Activated naive CD8-positive, alpha-beta T cell treated with anti-CD3 and anti-CD28 coated beads for 36 hours (primary cell): ENCODE data around the gene CNTNAP4. TPM values are rescaled to one million over a fixed set of nuclear protein-coding genes. Genes with fewer than 3 reads are reported as not detected.

Experiments used
- DNase-seq: peaks from one replicate; pipeline ENCODE4 v3.0.0; 2021
- H3K27ac Mint-ChIP-seq: one replicate; pipeline ENCODE4 v1.8.0; 2022; ENCODE audit warnings: mild to moderate bottlenecking, moderate library complexity, mixed read lengths
- H3K27me3 Mint-ChIP-seq: one replicate; pipeline ENCODE4 v1.8.0; 2022; ENCODE audit warnings: mild to moderate bottlenecking, mixed read lengths
- H3K36me3 Mint-ChIP-seq: one replicate; pipeline ENCODE4 v1.8.0; 2021; ENCODE audit warnings: mild to moderate bottlenecking, mixed read lengths
- H3K4me1 Mint-ChIP-seq: one replicate; pipeline ENCODE4 v1.8.0; 2021; ENCODE audit warnings: mixed read lengths
- H3K4me3 Mint-ChIP-seq: one replicate; pipeline ENCODE4 v1.8.0; 2022; ENCODE audit warnings: mild to moderate bottlenecking, moderate library complexity, mixed read lengths
- H3K9me3 Mint-ChIP-seq: one replicate; pipeline ENCODE4 v1.8.0; 2022; ENCODE audit warnings: mixed read lengths
- total RNA-seq, 2 experiments: library from RNA; stranded (reverse); gene quantifications; one replicate each; pipeline ENCODE4 v1.2.3, GENCODE V29; 2021

The CNTNAP4 gene
- total RNA-seq, 2 experiments from 2014 or later: not detected

GRCh38 chr16:76428858-76429257, 151.7 kb downstream of the CNTNAP4 start:
- Mint-ChIP-seq H3K36me3 (no peaks in the 10 kb centered on the region), H3K9me3 (no peaks in the 10 kb centered on the region), H3K27me3 (no peaks in the 10 kb centered on the region), H3K27ac (no peak overlapping the region), H3K4me3 (no peak overlapping the region), H3K4me1 (no peaks in the 10 kb centered on the region)
- no peak for DNase-seq

DNA sequence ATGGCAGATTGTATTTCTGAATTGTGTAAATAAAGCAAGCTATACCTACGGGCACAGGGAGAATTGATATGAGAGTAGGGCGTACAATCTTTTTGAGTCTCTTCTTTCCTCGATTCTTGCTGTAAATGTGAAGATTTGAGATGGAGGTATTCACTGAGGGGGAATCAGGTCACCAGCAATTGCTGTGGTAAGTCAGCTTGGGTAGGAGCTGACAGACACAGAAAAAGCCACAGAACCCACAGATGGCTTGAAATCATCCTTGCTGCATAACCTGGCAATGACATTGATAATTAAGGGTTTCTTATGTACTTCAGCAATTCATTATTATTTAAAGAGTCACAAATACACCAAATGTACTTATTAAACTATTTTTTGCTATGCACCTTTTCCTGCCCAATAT, 164.2 kb downstream of the CNTNAP4 start:
- no peaks in the 10 kb centered on the region for H3K36me3 Mint-ChIP-seq
- H3K27me3 Mint-ChIP-seq: no peaks in the 10 kb centered on the region
- no peaks in the 10 kb centered on the region for H3K4me1 Mint-ChIP-seq
- H3K9me3 Mint-ChIP-seq: peaks cover 4% of the 10 kb centered on the region
- H3K27ac Mint-ChIP-seq: no peak overlapping the region
- no peak overlapping the region for H3K4me3 Mint-ChIP-seq
- DNase-seq: no peak

- H3K9me3 Mint-ChIP-seq: peaks cover 5% of the 10 kb centered on the region
- H3K4me3 Mint-ChIP-seq: no peak overlapping the region
- H3K36me3 Mint-ChIP-seq: no peaks in the 10 kb centered on the region
- H3K27ac Mint-ChIP-seq: no peak overlapping the region
- no peaks in the 10 kb centered on the region for H3K27me3 Mint-ChIP-seq
- no peak for DNase-seq
- H3K4me1 Mint-ChIP-seq: no peaks in the 10 kb centered on the region
Observed at GRCh38 chr16:76441876-76442275, 164.7 kb downstream of the CNTNAP4 start.

DNA sequence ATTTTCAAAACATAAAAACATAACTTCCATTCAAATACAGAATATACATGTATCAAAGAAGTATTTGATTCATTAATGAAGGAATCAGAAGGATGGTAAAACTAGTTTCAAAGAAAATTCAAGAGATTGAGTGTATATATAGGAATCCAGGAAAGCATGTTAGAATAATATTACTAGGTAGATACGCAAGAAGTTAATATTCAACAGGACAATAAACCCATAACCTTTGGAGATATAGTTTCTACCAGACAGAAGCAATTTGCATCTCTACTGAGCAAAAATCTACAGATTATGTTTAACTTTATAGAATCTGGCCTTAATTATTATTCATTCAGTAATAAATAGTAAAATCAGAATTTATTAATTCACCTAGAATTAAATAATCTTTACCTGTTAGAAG, 166.8 kb downstream of the CNTNAP4 start:
- H3K27me3 Mint-ChIP-seq: no peaks in the 10 kb centered on the region
- no peak overlapping the region for H3K4me3 Mint-ChIP-seq
- no peaks in the 10 kb centered on the region for H3K4me1 Mint-ChIP-seq
- H3K27ac Mint-ChIP-seq: no peak overlapping the region
- peaks cover 5% of the 10 kb centered on the region for H3K9me3 Mint-ChIP-seq
- H3K36me3 Mint-ChIP-seq: no peaks in the 10 kb centered on the region
- DNase-seq: no peak

- Mint-ChIP-seq H3K9me3 (peaks cover 5% of the 10 kb centered on the region), H3K36me3 (no peaks in the 10 kb centered on the region), H3K27ac (no peak overlapping the region), H3K4me1 (no peaks in the 10 kb centered on the region), H3K4me3 (no peak overlapping the region), H3K27me3 (no peaks in the 10 kb centered on the region)
- no peak for DNase-seq
Observed at GRCh38 chr16:76444832-76445231, 167.6 kb downstream of the CNTNAP4 start.

DNA sequence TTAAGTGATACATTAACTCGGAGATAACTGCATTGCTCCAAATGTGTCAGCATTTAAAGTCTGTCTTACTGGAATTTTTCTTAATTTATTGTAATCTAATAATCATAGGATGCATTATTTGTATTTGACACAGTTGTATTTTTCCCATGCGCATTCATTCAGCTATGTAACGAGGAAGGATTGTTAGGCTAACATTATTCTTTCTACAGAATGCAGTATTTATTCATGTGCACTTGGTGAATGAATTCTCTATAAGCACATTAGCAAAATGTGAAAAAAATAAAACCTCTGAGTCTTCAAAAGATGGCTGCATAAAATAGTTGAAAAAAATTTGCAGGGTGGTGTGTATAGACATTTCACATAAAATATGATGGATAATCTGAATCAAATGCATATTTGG, 168.6 kb downstream of the CNTNAP4 start:
- Mint-ChIP-seq H3K36me3 (no peaks in the 10 kb centered on the region), H3K27me3 (no peaks in the 10 kb centered on the region), H3K4me3 (no peak overlapping the region), H3K9me3 (peaks cover 5% of the 10 kb centered on the region), H3K27ac (no peak overlapping the region), H3K4me1 (no peaks in the 10 kb centered on the region)
- no peak for DNase-seq

DNA sequence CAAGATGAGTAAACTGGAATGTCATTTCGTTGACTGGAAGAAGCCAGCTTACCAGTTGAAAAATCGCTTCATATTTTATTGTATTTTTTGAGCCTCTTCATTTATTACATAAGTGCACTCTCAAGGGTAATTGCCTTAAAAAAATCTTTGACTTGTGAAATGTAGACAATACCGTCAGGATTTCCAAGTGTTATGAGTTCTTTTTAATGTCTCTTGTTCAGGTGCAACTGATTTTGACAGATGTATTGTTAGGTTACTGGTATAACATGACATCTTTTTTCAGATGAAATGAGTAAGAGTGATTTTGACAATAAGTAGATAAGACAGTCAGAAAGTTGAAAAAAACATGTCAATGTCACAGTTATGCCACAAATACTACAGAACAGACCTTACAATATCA, 169.1 kb downstream of the CNTNAP4 start:
- Mint-ChIP-seq H3K27me3 (no peaks in the 10 kb centered on the region), H3K27ac (no peak overlapping the region), H3K4me3 (no peak overlapping the region), H3K4me1 (no peaks in the 10 kb centered on the region), H3K9me3 (peaks cover 5% of the 10 kb centered on the region), H3K36me3 (no peaks in the 10 kb centered on the region)
- DNase-seq: no peak

DNA sequence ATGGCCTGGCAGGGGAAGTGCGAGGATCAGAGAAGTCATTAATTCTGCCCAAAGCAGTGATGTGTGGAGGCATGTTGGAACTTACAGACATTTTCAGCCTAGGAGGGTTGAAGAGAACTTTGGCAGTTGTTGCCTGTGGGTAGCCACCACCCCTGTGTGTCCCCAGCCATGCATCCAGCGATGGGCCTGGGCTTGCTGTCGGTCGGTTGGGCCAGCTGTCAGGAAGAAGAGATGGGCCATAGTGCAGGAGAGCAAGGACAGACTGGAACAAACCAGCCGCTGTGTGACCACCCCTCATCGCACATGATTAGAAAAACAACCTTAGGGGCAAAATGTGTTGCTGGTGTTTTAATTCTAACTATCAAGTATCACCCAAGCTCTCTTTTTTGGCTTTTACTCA, 173.7 kb downstream of the CNTNAP4 start:
- Mint-ChIP-seq H3K4me3 (no peak overlapping the region), H3K9me3 (peaks cover 4% of the 10 kb centered on the region), H3K27ac (no peak overlapping the region), H3K4me1 (no peaks in the 10 kb centered on the region), H3K27me3 (no peaks in the 10 kb centered on the region), H3K36me3 (no peaks in the 10 kb centered on the region)
- no peak for DNase-seq

- H3K27ac Mint-ChIP-seq: no peak overlapping the region
Observed at GRCh38 chr16:76455257-76455656, 178.1 kb downstream of the CNTNAP4 start.

DNA sequence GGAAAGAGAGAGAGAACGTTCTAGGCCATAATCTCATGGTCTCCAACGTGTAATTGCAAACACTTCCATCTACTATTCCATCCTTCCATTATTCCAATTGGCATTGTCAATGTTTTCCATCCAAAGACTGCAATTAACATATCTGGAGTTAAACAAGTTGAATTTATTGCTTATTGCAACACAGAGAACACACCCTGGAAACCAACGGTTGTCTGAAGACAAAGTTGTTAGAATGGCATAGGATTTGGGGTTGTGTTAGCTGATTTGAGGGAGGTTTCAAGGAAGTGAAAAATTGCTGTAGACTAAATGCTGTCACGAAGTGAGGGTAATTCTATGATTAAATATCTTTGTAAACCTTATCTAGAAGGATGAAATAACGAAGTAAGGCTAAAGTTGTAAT, 178.8 kb downstream of the CNTNAP4 start:
- Mint-ChIP-seq H3K4me1 (no peaks in the 10 kb centered on the region), H3K27me3 (no peaks in the 10 kb centered on the region), H3K4me3 (no peak overlapping the region), H3K27ac (no peak overlapping the region), H3K9me3 (peaks cover 4% of the 10 kb centered on the region), H3K36me3 (no peaks in the 10 kb centered on the region)
- DNase-seq: no peak

More at GRCh38 chr16:76455257-76455656, 178.1 kb downstream of the CNTNAP4 start:
- Mint-ChIP-seq H3K4me1 (no peaks in the 10 kb centered on the region), H3K36me3 (no peaks in the 10 kb centered on the region), H3K9me3 (peaks cover 4% of the 10 kb centered on the region), H3K4me3 (no peak overlapping the region), H3K27me3 (no peaks in the 10 kb centered on the region)
- DNase-seq: no peak

GRCh38 chr16:76459111-76459510, 181.9 kb downstream of the CNTNAP4 start:
- Mint-ChIP-seq H3K9me3 (peaks cover 2% of the 10 kb centered on the region), H3K4me1 (no peaks in the 10 kb centered on the region), H3K27me3 (no peaks in the 10 kb centered on the region), H3K4me3 (no peak overlapping the region), H3K36me3 (no peaks in the 10 kb centered on the region), H3K27ac (no peak overlapping the region)
- no peak for DNase-seq

- Mint-ChIP-seq H3K4me1 (no peaks in the 10 kb centered on the region), H3K9me3 (peaks cover 2% of the 10 kb centered on the region), H3K27me3 (no peaks in the 10 kb centered on the region), H3K36me3 (no peaks in the 10 kb centered on the region), H3K27ac (no peak overlapping the region), H3K4me3 (no peak overlapping the region)
- no peak for DNase-seq
Observed at GRCh38 chr16:76461836-76462235, 184.6 kb downstream of the CNTNAP4 start.

DNA sequence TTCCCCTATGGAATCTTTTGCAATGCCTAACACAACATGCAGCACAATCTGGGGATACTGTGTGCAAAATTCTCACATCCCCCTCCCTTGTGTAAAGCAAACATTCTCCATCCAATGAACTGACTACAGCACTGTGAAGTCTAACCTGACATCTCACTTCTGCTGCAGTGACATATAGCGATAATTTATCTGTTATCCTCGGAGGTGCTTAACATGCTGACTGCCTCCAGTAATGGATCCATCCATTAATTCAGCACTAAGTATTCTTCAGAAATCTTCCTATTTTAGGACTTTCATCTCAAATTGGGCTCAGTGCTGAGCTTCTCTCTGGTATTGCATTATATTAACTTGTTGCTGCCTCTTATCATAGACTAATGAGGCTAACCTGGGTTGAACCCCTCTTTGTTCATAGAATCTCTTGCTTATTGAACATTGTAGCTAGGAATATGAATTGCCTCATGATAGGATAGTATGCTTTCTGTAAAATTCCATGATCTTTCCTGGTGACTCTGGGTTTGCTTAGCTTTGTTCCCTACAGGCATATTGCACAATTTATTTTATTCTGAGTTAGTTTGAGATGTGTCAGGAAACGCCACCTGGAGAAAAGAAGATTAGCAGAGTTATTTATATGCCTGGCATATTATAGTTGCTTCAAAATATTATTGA, 187.9 kb downstream of the CNTNAP4 start:
- no peak overlapping the region for H3K4me3 Mint-ChIP-seq
- no peak for DNase-seq
- H3K9me3 Mint-ChIP-seq: no peaks in the 10 kb centered on the region
- no peaks in the 10 kb centered on the region for H3K27me3 Mint-ChIP-seq
- no peaks in the 10 kb centered on the region for H3K36me3 Mint-ChIP-seq
- no peak overlapping the region for H3K27ac Mint-ChIP-seq
- no peaks in the 10 kb centered on the region for H3K4me1 Mint-ChIP-seq

GRCh38 chr16:76466871-76467270, 189.7 kb downstream of the CNTNAP4 start:
- H3K36me3 Mint-ChIP-seq: no peaks in the 10 kb centered on the region
- H3K27ac Mint-ChIP-seq: no peak overlapping the region
- H3K4me3 Mint-ChIP-seq: no peak overlapping the region
- no peaks in the 10 kb centered on the region for H3K27me3 Mint-ChIP-seq
- no peaks in the 10 kb centered on the region for H3K4me1 Mint-ChIP-seq
- no peak for DNase-seq
- peaks cover under 1% of the 10 kb centered on the region for H3K9me3 Mint-ChIP-seq

DNA sequence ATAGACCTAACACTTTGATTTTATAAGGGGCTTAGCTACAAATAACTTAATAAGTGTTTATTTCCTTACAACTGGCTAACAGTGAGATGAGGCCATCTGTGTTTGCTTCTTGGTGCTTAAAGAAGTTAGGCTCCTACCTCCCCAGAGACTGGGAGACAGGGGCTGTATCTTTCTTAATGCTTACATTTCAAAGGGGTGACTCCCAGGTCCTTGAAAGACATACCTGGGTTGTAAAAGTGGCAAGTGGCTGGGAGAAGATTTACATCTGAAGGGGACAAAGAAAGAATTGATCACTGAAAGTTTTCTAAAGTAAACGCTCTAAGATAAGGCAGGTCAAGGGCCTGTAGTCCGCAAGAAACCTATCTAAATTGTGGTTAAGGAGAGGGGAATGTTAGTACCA, 196.8 kb downstream of the CNTNAP4 start:
- H3K4me3 Mint-ChIP-seq: no peak overlapping the region
- no peaks in the 10 kb centered on the region for H3K27me3 Mint-ChIP-seq
- no peak overlapping the region for H3K27ac Mint-ChIP-seq
- H3K36me3 Mint-ChIP-seq: no peaks in the 10 kb centered on the region
- no peaks in the 10 kb centered on the region for H3K4me1 Mint-ChIP-seq
- H3K9me3 Mint-ChIP-seq: peaks cover 2% of the 10 kb centered on the region
- DNase-seq: no peak

DNA sequence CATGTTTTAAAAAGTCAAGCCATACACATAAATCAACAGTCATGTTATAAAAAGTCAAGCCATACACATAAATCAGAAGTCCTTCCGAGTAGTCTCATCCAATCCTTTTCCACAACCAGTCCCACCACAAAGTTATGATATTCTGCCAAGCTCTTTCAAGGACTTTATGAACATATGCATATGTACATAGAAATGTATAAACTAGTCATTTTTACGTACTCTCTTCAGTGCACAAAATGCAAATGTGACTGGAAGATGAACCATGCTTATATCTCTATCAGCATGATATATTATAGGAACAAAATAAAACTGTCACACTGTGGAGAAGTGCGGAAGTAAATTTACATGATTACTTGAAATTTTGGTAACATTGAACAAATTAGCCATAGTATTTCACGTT, 200.9 kb downstream of the CNTNAP4 start:
- Mint-ChIP-seq H3K9me3 (no peaks in the 10 kb centered on the region), H3K36me3 (no peaks in the 10 kb centered on the region), H3K27ac (no peak overlapping the region), H3K4me1 (no peaks in the 10 kb centered on the region), H3K4me3 (no peak overlapping the region), H3K27me3 (no peaks in the 10 kb centered on the region)
- DNase-seq: no peak
